HPDE6-E6E7 (cell line): Measurements from ENCODE around the gene LYST.
"Not testable (repeated sequence)": the region's sequence is repeated elsewhere in the genome, so short reads cannot be mapped to it uniquely, and the experiment has no call there.

Experiments
- DNase-seq: peaks from one replicate; pipeline ENCODE4 v3.0.0; 2011; ENCODE audit warnings: missing footprints; ENCODE audit errors: extremely low spot score

The LYST gene

DNA sequence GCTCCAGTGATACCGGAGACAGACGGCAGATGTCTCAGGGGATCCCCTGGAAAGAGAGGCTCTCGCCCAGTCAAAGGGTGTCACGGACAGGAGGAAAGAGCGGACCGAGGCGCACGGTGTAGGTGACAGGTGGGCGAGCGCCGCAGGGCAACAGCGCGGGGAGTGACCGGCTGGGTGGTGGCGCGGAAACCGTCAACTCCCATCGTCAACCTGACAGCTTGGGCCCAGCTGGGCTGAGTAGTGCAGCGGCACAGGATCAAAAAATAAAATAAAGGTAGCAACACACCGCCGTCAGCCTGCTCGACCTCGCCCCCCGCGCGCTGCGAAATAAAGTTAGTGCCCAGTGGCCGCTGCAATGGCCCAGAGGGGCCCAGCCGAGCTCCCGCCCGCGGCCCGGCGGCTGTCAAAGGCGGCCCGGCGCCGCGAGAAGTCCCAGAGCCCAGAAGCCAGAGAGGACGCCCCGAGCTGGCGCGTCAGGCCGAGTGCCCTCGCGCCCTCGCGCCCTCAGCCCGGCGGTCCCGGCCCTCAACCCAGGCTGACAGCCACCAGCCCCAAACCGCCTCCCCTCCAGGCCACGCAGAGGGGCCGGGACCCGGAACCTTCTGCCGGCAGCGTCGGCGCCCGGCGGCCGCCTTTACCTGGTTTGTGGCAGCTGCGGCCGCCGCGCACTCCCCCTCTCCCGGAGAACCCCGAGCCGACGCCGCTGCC lies at the start of gene LYST:
Gene LYST (minus strand): TSS at position 702 of the 708 bp plus-strand sequence. CDS start 36,489 bp downstream, outside the sequence.
- DNase-seq = peak; percentile 63

DNA sequence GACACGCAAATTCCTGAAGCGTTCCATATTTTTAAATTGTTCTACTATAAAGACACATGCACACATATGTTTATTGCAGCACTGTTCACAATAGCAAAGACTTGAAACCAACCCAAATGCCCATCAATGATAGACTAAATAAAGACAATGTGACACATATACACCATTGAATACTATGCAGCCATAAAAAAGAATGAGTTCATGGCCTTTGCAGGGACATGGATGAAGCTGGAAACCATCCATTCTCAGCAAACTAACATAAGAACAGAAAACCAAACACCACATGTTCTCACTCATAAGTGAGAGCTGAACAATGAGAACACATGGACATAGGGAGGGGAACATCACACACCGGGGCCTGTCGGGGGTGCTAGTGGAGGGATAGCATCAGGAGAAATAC lies 48.8 kb upstream of the LYST start:
- DNase-seq = not testable (repeated sequence)

- no peak for DNase-seq
These were observed 46.6 kb upstream of the LYST start for GRCh38 chr1:235913311-235913710.

GRCh38 chr1:235911876-235912275 lies 45.2 kb upstream of the LYST start:
- no peak for DNase-seq

DNA sequence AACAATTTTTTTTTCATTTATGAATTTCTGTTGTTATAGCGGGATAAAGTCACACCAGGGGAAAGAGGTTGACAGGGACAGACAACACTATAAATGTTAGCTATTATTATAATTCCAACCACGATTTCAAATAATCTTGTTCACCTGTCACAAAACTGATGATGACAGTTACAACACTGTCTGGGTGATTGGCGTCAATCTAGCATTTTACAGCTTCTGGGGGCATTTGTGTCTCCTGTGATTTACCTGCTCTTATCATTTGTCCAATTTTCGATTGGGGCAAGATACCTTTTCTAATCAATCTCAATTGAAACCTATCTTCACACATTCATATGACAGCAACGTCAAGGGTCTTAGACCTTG lies 44.6 kb upstream of the LYST start:
- DNase-seq = no peak

DNA sequence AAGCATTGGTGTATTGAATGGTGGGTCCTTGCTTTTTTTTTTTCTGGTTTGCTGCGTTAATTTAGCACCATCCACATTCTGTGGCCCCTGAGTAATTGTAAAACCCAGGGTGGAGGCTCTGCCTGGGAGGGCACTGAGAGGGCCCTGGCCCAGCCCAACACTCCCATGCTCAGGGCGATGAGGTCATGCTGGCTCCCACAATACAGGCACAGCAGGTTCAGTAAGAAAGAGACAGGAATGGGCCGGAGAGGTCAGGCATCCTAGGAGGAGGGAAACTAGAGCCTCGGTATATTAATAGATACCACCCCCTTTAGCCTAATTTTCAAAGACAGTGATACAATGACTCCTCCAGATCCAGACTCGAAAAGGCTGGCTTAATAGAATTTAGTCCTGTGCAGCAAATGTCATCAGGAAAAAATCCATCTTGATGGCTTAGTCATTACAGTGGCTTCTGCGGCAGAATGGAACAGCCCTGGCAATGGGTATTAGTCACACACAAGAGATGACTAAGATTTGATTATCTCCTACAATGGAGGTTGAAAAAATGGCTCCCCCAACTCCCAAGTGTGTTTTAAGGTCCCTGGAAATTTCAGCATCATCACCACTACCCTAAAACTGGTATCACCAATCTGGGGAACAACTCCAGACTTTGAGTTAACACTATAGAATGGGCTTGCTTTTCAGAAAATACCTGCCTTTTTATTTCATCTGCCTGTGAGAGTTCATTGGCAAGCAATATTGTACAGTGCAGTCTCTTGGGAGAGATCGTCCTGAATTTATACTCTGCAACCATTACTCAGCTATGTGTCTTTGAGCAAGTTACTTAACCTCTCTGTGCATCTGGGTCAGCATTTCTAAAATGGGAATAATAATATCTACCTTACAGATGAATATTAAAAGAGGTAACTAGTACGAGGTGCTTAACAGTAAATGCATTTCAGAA lies 43.9 kb upstream of the LYST start:
- DNase-seq = peak; percentile 88

DNA sequence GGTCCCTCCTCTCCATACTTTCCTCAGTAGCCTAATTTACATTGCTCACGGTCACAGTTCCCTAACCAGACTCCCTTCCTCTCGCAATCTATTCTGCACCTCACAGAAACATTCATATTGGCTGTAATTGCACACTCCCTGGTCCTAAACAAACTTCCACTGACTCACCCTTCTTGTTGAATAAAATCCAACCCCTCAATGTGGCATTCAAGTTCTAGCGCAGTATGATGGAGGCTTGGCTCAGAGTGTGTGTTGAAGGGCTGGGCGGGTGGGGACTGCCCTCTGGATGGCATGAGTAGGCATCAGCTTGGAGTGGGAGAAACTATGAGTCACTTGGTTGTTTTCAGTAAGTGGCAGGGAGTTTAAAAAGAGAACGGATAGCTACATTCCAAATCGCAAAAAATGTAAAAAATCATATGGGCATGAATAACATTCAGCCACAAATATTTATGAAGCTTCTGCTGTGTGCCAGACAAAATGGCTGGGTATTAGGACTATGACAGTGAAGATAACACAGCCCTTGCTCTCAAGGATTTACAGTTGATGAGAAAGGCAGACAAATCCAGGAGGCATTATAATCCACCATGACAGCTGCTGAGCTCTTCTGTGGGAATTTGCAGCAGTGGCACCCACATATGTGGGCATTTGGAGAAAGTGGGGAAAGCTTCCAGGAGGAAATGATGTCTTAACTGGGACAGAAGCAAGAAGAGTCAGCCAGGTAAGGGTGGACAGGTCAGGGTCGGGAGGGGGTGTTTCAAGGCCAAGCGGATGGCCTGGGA lies 42.2 kb upstream of the LYST start:
- DNase-seq = no peak

GRCh38 chr1:235907897-235908240 lies 41.2 kb upstream of the LYST start:
- no peak for DNase-seq

DNA sequence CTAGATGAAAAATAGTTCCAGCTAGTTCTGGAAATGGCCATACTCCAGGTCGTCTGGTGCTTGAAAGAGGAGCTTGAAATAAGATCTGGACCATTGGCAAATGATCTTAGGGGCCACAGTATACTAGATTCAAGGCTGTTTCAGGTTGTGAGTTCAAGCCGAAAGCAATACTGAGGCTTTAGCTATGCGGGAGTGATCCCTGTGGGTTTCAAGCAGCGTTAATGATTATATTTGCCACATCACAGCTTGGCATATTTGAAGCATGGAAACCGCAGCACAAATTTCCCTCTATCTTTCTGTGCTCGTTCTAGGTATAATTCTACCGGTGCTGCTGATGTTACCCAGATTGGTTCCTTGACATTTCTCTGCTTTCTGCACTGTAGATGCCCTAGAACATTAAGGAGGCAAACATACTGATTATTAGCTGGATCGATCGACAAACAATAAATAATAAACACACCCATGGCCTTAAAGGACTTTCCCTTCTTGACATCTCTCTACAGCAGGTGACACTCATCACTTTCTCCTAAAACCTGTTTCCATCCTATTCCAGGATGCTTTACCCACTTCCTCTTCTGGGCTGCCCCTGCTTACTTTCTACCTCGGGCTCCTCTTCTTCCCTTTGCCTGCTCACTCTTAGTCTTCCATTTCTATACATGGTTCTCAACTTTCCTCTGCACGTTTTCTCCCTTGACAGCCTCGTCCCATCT lies 40.6 kb upstream of the LYST start:
- DNase-seq = no peak

GRCh38 chr1:235906436-235906835 lies 39.7 kb upstream of the LYST start:
- no peak for DNase-seq

- DNase-seq = not testable (repeated sequence)
These were observed 37.1 kb upstream of the LYST start for GRCh38 chr1:235903809-235904208.

- no peak for DNase-seq
These were observed 36.2 kb upstream of the LYST start for GRCh38 chr1:235902677-235903542.

DNA sequence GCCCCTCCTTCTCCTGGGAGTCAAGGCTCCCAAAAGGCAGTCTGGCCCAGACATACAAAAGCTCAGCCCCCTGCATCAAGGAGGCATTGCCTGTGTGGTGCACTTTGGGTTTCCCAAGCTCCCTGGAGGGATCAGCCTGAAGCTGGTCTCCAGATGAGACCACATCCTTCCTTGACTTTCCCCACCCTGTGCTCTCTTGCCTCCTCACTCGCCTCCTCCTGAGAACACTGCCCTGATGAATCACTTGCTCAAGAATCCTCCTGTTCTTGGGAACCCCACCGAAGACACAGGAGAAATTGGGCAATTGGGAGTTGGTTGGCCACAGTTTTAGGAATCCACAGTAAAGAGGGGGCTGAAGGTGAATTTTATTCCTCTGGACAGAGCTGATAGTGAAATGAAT lies 34.8 kb upstream of the LYST start:
- no peak for DNase-seq

GRCh38 chr1:235898126-235898525 lies 31.4 kb upstream of the LYST start:
- no peak for DNase-seq

- no peak for DNase-seq
These were observed 27.1 kb upstream of the LYST start for GRCh38 chr1:235893840-235894239.

DNA sequence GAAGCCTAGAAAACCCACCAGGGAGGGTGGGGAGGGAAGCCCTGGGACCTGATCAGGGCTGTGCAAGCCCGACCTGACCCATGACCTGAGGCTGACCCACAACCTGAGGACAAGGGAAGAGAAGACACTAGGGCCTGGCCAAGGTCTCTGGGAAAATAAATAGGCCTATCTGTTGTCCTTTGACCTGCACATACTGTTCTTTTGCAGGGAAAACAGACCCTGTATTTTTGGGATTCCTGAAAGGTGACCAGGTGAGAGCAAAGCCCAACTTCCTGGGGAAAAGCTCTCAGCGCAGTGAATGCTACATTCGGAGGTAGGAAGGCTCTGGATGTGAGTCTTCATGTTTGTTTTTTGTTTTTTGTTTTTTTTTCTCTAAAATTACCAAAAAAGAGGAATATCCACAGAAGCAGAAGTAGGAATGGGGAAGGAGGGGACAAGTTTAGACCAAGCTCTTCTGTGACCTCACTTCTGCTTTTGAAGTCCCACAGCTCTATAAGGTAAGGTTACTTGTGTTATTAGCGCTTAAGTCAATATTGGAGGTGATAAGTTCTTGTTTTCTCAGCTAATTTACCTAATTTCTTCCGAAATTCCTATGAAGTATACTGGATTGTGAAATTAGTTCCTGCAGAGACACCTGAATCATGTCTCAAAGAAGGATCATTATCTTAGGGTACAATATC lies 26.2 kb upstream of the LYST start:
- no peak for DNase-seq

DNA sequence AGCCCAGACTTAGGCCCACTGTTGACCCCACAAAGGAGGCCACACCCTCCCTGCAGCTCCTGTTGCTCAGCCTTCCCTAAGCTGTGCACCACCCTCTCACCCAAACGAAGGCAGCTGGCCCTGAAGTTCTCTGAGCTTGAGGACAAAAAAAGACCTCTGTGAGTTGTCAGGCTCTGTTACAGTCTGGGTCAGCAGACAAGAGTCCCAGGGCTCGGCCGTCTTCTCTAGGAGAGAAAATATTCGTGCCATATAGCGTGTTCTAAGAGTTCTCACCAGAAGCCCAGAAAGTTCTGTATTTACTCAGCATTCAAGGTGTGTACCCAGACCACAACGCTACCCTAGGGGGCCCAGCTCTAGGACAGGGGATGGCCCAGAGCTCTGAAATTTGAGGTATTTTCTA lies 25.5 kb upstream of the LYST start:
- no peak for DNase-seq

DNA sequence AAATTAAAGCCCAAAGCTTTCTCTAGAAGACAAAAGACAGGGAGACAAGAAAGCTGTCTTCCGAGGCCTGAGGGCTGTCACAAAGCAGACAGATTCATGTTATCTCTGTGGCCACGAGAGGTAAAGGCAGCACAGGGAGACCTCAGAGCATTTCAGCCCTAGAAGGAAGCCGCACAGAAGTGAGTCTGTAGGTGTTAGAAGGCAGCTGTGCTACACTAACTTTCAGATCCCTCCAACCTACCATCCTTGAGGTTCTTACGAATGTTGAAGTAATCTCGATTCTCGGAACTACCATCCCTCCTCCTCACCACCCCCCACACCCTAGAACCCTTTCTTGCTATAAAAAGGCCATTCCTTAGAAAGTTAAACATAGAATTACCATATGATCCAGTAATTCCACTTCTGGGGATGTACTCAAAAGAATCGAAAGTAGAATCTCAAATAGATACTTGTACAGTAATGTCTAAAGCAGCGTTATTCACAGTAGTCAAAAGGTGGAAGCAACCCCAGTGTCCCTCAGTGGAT lies 21.5 kb upstream of the LYST start:
- no peak for DNase-seq

- DNase-seq = no peak
These were observed 21.0 kb upstream of the LYST start for GRCh38 chr1:235887676-235888075.
